Esophagus squamous epithelium (tissue), 5 donors: ENCODE results near the gene HNF4A. TPM values are rescaled to one million over a fixed set of nuclear protein-coding genes. Genes with fewer than 3 reads are reported as not detected.

Source experiments
- DNase-seq: peaks from one replicate; lab custom pipeline; 2025; lab: John Stamatoyannopoulos, UW
- H3K27ac ChIP-seq, 4 donors: fragments of 200-600 bp; sonication (generic); one replicate each; pipeline ENCODE4 v1.5.1; 2016 to 2019; ENCODE audit warnings: mild to moderate bottlenecking in 1 of 4
- H3K27me3 ChIP-seq, 4 donors: fragments of 200-600 bp; sonication (generic); 1 replicate in 3 of 4; 2 replicates in 1 of 4; pipeline versions ENCODE4 v1.5.1 to v1.6.0; 2017 to 2021; ENCODE audit warnings: antibody characterized with exemption in 1 of 4
- H3K36me3 ChIP-seq, 3 donors: fragments of 200-600 bp; sonication (generic); one replicate each; pipeline ENCODE4 v1.5.1; 2016 to 2019
- H3K4me1 ChIP-seq, 3 donors: fragments of 200-600 bp; sonication (generic); one replicate each; pipeline ENCODE4 v1.5.1; 2017 to 2019
- H3K4me3 ChIP-seq, 4 donors: fragments of 200-600 bp; sonication (generic); 1 replicate in 3 of 4; 2 replicates in 1 of 4; pipeline ENCODE4 v1.5.1; 2016 to 2019; ENCODE audit warnings: mild to moderate bottlenecking in 2 of 4, moderate library complexity in 1 of 4
- H3K9me3 ChIP-seq, 3 donors: fragments of 200-600 bp; sonication (generic); one replicate each; pipeline ENCODE4 v1.5.1; 2016 to 2019
- POLR2A ChIP-seq, 4 donors: fragments of 450-650 bp; IDR thresholded peaks; one replicate each; pipeline ENCODE4 v1.6.1; 2017; ENCODE audit warnings: antibody characterized with exemption in 4 of 4, mild to moderate bottlenecking in 4 of 4, moderate library complexity in 3 of 4
- WGBS, 2 donors: methylation state at CpG; one replicate each; pipeline ENCODE4 v1.1.5; 2018; 5-methylcytosine and 5-hydroxymethylcytosine counted together
- intact Hi-C: fragments of 100-400 bp; cut with DNase I; formaldehyde crosslinking; loops from one replicate; pipeline ENCODE4 v1.15.0; 2022
- total RNA-seq, 4 donors: library from RNA; depleted of rRNA; stranded (reverse); fragments of >200 nt; gene quantifications; one replicate each; pipeline ENCODE4 v1.1.0, GENCODE V29; 2016
- TF ChIP-seq, protein P1 (sequence below), 6 experiments: fragments of 450-650 bp in 4 of 6; fragments of 200-600 bp in 2 of 6; sonication (generic) in 2 of 6; IDR thresholded peaks; one replicate each; pipeline ENCODE4 v1.5.1; 2016 to 2019; ENCODE audit warnings: antibody characterized with exemption in 6 of 6, mild to moderate bottlenecking in 4 of 6, moderate library complexity in 4 of 6
- donor health status: DM: yes; HTN: yes; CAD: no.

Gene HNF4A
- total RNA-seq, 4 donors from 2014 or later: not detected

- TF ChIP-seq, protein P1, sequence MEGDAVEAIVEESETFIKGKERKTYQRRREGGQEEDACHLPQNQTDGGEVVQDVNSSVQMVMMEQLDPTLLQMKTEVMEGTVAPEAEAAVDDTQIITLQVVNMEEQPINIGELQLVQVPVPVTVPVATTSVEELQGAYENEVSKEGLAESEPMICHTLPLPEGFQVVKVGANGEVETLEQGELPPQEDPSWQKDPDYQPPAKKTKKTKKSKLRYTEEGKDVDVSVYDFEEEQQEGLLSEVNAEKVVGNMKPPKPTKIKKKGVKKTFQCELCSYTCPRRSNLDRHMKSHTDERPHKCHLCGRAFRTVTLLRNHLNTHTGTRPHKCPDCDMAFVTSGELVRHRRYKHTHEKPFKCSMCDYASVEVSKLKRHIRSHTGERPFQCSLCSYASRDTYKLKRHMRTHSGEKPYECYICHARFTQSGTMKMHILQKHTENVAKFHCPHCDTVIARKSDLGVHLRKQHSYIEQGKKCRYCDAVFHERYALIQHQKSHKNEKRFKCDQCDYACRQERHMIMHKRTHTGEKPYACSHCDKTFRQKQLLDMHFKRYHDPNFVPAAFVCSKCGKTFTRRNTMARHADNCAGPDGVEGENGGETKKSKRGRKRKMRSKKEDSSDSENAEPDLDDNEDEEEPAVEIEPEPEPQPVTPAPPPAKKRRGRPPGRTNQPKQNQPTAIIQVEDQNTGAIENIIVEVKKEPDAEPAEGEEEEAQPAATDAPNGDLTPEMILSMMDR (IDR thresholded peaks at IDR 0.05): no peak
- no peak for TF ChIP-seq POLR2A (IDR thresholded peaks at IDR 0.05)
- WGBS, 2 donors: 80% methylated on average over 2 of the region's 9 CpGs; no CpG with 5 or more reads in 1 of the 2 donors
- no peaks in the 10 kb centered on the region for H3K9me3 ChIP-seq
- no peak for DNase-seq
- H3K4me1 ChIP-seq: peaks cover under 1 to 2% (median 2%) of the 10 kb centered on the region in 3 donors
- no peak overlapping the region for H3K4me3 ChIP-seq
- H3K36me3 ChIP-seq: no peaks in the 10 kb centered on the region
- intact Hi-C loops: loop anchor here (10.0 kb wide), 1 partner anchor 71 kb away; no protein-coding TSS in a partner anchor
- H3K27me3 ChIP-seq: peaks cover 0 to 85% (median 0%) of the 10 kb centered on the region in 4 donors
- H3K27ac ChIP-seq: no peak overlapping the region
Observed at GRCh38 chr20:44393608-44394451, 38.3 kb downstream of the HNF4A start.

DNA sequence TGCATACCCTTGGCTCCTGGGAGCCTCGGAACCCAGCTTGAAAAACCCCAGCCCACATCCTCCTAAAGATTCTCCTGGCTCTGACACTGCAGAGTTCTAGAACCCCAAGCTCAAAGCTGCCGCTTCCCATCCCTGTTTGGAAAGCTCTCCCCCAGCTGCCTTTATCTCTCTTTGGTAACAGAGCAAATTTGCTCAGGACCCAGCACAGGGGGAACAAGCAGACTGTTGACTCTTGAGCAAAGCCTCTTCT, 38.9 kb downstream of the HNF4A start:
- Histone ChIP-seq H3K36me3 (no peaks in the 10 kb centered on the region), H3K27me3 (peaks cover 0 to 85% (median 0%) of the 10 kb centered on the region in 4 donors), H3K4me1 (no peaks in the 10 kb centered on the region), H3K27ac (no peak overlapping the region), H3K4me3 (no peak overlapping the region), H3K9me3 (no peaks in the 10 kb centered on the region)
- WGBS, 2 donors: 83% methylated on average over 1 of the region's 2 CpGs; no CpG with 5 or more reads in 1 of the 2 donors
- TF ChIP-seq, protein P1 (IDR thresholded peaks at IDR 0.05): no peak
- TF ChIP-seq POLR2A (IDR thresholded peaks at IDR 0.05): no peak
- intact Hi-C loops: loop anchor here (10.0 kb wide), 1 partner anchor 70 kb away; no protein-coding TSS in a partner anchor
- no peak for DNase-seq

GRCh38 chr20:44394702-44395460, 39.4 kb downstream of the HNF4A start:
- no peaks in the 10 kb centered on the region for H3K9me3 ChIP-seq
- whole genome bisulfite sequencing, 2 donors: 72 to 74% methylated on average over 8 to 13 of the region's 15 CpGs

DNA sequence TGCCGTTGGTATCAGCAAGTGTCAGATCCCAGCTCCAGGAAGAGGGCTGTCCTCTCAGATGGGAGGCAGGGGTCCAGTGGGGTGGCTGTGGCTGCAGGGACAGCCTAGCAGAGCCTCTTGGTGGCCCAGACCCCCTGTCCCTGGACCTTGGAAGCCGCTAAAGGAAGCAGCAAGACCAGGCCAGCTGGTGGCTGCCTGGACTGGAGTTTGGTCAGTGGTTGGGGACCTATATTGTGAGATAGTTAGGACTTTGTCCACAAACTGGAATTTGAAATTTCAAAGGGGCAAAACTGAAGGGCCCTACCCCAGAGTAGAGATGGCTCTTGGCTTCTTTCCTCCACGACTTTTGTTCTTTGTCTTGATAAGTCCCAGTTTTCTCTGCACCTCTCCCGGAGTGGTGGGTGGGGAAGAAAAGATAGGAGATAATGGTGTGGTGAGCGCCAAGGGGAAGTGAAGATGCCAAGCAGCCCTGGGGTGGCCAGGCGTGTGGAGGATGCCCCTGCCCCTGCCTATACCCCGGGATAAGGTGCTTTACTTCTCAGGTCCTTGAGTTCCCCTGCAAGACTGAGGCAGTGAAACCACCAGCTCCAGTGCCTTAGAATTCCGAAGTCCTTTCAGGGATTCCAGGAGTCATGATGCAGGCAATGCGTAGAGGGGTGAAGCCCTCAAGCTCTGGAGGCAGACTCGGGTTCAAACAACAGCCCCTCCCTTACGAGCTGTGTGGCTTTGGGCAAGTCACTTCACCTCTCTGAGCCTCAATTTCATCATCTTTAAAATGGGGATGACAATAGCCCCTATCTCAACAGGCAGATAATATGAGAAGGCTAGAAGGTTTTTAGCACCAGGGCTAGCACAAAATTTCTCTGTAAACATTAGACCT, 40.2 kb downstream of the HNF4A start:
- Histone ChIP-seq H3K4me3 (no peak overlapping the region), H3K27me3 (peaks cover 0 to 85% (median 0%) of the 10 kb centered on the region in 4 donors), H3K4me1 (no peaks in the 10 kb centered on the region), H3K9me3 (no peaks in the 10 kb centered on the region), H3K27ac (no peak overlapping the region), H3K36me3 (no peaks in the 10 kb centered on the region)
- no peak for DNase-seq
- TF ChIP-seq, protein P1 (IDR thresholded peaks at IDR 0.05): no peak
- no peak for TF ChIP-seq POLR2A (IDR thresholded peaks at IDR 0.05)
- intact Hi-C loops: loop anchor here (10.0 kb wide), 1 partner anchor 69 kb away; no protein-coding TSS in a partner anchor
- WGBS, 2 donors: 63 to 66% methylated on average over 8 to 10 of the region's 11 CpGs

More at GRCh38 chr20:44394702-44395460, 39.4 kb downstream of the HNF4A start:
- Histone ChIP-seq H3K27ac (no peak overlapping the region), H3K4me1 (no peaks in the 10 kb centered on the region), H3K27me3 (peaks cover 0 to 85% (median 0%) of the 10 kb centered on the region in 4 donors), H3K36me3 (no peaks in the 10 kb centered on the region), H3K4me3 (no peak overlapping the region)
- intact Hi-C loops: loop anchor here (10.0 kb wide), 1 partner anchor 70 kb away; no protein-coding TSS in a partner anchor
- TF ChIP-seq, protein P1 (IDR thresholded peaks at IDR 0.05): no peak
- no peak for TF ChIP-seq POLR2A (IDR thresholded peaks at IDR 0.05)
- DNase-seq: no peak
